GM12878 (cell line): Measurements from ENCODE around the gene PAQR8. TPM values are rescaled to one million over a fixed set of nuclear protein-coding genes. Genes with fewer than 3 reads are reported as not detected.

Experiments
- ATAC-seq: fragments of 200-7000 bp; cut with Tn5 transposase; 3 replicates; pipeline ENCODE4 v1.9.1; 2020; ENCODE audit warnings: mild to moderate bottlenecking, moderate library complexity
- BruUV-seq: library from RNA; stranded (reverse); fragments of 400-500 nt; replicated peaks from 2 replicates; lab custom pipeline; 2021; lab: Mats Ljungman, UMichigan
- CTCF ChIA-PET: fragments of 300-600 bp; sonication (Branson Sonifier 250); formaldehyde crosslinking; extraction: SDS; loops from one replicate; lab custom pipeline; 2021; ENCODE audit warnings: inconsistent platforms; lab: Yijun Ruan, JAX
- POLR2A ChIA-PET: fragments of 350-600 bp; formaldehyde crosslinking; extraction: SDS; loops from one replicate; lab custom pipeline; 2021; ENCODE audit warnings: inconsistent platforms; lab: Charles Lee
- RAD21 ChIA-PET: fragments of 300-600 bp; sonication (Branson Sonifier 250); formaldehyde crosslinking; loops from one replicate; lab custom pipeline; 2023; ENCODE audit warnings: antibody characterized with exemption; ENCODE audit not compliant: unreplicated experiment; lab: Charles Lee
- SMC1A ChIA-PET: fragments of 300-600 bp; sonication (Branson Sonifier 250); formaldehyde crosslinking; loops from one replicate; lab custom pipeline; 2023; ENCODE audit not compliant: unreplicated experiment, uncharacterized antibody; lab: Charles Lee
- DNase-seq: peaks from one replicate; pipeline ENCODE4 v3.0.0-alpha.2; 2011; ENCODE audit warnings: low read depth, low spot score
- FAIRE-seq: peaks from 3 replicates; lab custom pipeline; 2011; peaks lifted over from hg19 to GRCh38; lab: Jason Lieb, UNC
- H2AFZ ChIP-seq: 2 replicates; pipeline ENCODE4 v1.6.0; 2011; ENCODE audit warnings: low read depth, low read length, control low read depth; ENCODE audit not compliant: control insufficient read depth
- H3K27ac ChIP-seq: 2 replicates; pipeline ENCODE4 v1.5.1; 2011; ENCODE audit warnings: control low read depth; ENCODE audit not compliant: control insufficient read depth, insufficient read depth
- H3K27me3 ChIP-seq, 2 experiments: replicated peaks in 1 of 2; 2 replicates each; pipeline versions ENCODE4 v1.6.0 to v1.6.1; 2011; ENCODE audit warnings: low read length in 1 of 2; ENCODE audit not compliant: control insufficient read depth in 2 of 2, insufficient read depth in 2 of 2
- H3K36me3 ChIP-seq, 2 experiments: 2 replicates each; pipeline ENCODE4 v1.5.1; 2011; ENCODE audit warnings: low read length in 1 of 2; ENCODE audit not compliant: control insufficient read depth in 2 of 2, insufficient read depth in 2 of 2
- H3K4me1 ChIP-seq: 2 replicates; pipeline ENCODE4 v1.6.1; 2011; ENCODE audit warnings: mild to moderate bottlenecking, low read length, moderate library complexity, mixed read lengths; ENCODE audit not compliant: control insufficient read depth, insufficient read depth
- H3K4me2 ChIP-seq: 2 replicates; pipeline ENCODE4 v1.6.0; 2011; ENCODE audit warnings: control low read depth; ENCODE audit not compliant: control insufficient read depth, insufficient read depth
- H3K4me3 ChIP-seq: fragments of 200-600 bp; sonication (generic); 2 replicates; pipeline ENCODE4 v1.5.1; 2016
- H3K79me2 ChIP-seq: 2 replicates; pipeline ENCODE4 v1.6.0; 2011; ENCODE audit warnings: low read length; ENCODE audit not compliant: control insufficient read depth, insufficient read depth
- H3K9ac ChIP-seq: 2 replicates; pipeline ENCODE4 v1.8.0; 2011; ENCODE audit warnings: low read length, control low read depth, mixed read lengths; ENCODE audit not compliant: control insufficient read depth, insufficient read depth
- H3K9me3 ChIP-seq: replicated peaks from 3 replicates; pipeline ENCODE4 v1.5.1; 2011; ENCODE audit warnings: mild to moderate bottlenecking, low read length; ENCODE audit not compliant: control insufficient read depth, insufficient read depth
- H4K20me1 ChIP-seq: 2 replicates; pipeline ENCODE4 v1.6.0; 2011; ENCODE audit not compliant: control insufficient read depth, insufficient read depth
- IKZF2 ChIP-seq, 2 experiments: fragments of 450-650 bp; IDR thresholded peaks; 2 replicates each; pipeline ENCODE4 v1.6.1; 2017; ENCODE audit warnings: mild to moderate bottlenecking in 2 of 2, moderate library complexity in 2 of 2
- MAX ChIP-seq: IDR thresholded peaks from 2 replicates; pipeline ENCODE4 v1.6.1; 2012; ENCODE audit warnings: low read depth, low read length, improper control_type of control experiment
- ZNF384 ChIP-seq: IDR thresholded peaks from 2 replicates; pipeline ENCODE4 v1.6.1; 2012; ENCODE audit warnings: low read depth, mild to moderate bottlenecking, low read length, improper control_type of control experiment, borderline replicate concordance
- WGBS: methylation state at CpG from one replicate; pipeline ENCODE4 v1.1.6; 2016; ENCODE audit warnings: low lambda C conversion rate; ENCODE audit not compliant: insufficient replicate concordance, insufficient coverage; ENCODE audit errors: missing lambda C conversion rate; 5-methylcytosine and 5-hydroxymethylcytosine counted together
- in situ Hi-C: fragments of 300-500 bp; cut with MboI; formaldehyde crosslinking; loops from 9 replicates; pipeline ENCODE4 v1.14.3; 2018; ENCODE audit warnings: mixed read lengths
- intact Hi-C: fragments of 100-400 bp; cut with micrococcal nuclease; formaldehyde crosslinking; loops from one replicate; pipeline ENCODE4 v1.14.2; 2022; ENCODE audit not compliant: unreplicated experiment
- polyA plus RNA-seq, 11 experiments: library from polyadenylated mRNA; depleted of rRNA in 4 of 11; unstranded in 6 of 11; stranded (reverse) in 5 of 11; fragments of >200 nt; fragmentation: Nextera tagmentation in 4 of 11; fragmentation: Illumina TruSeq in 1 of 11; extraction: Ambion mirVana in 4 of 11; extraction: Trizol in 1 of 11; gene quantifications; 1 replicate in 1 of 11; 2 replicates in 10 of 11; pipeline versions ENCODE4 v1.2.1 to v1.2.3, GENCODE V29; 2011 to 2016; ENCODE audit warnings: inconsistent platforms in 2 of 11, missing spikeins in 2 of 11, low read depth in 1 of 11
- total RNA-seq, 4 experiments: library from RNA; depleted of rRNA in 3 of 4; stranded (reverse); fragments of >200 nt in 3 of 4; fragmentation: Illumina TruSeq in 1 of 4; extraction: Trizol in 1 of 4; gene quantifications; 2 replicates each; pipeline versions ENCODE4 v1.2.1 to v1.2.3, GENCODE V29; 2013 to 2021

The PAQR8 gene
- total and polyA plus RNA-seq, 10 of the 15 experiments (the other 5 are each of a cell fraction or from before 2014, with no cell fraction given) = 3.9 to 22.4 (median 14.6) TPM

- ATAC-seq = peak; percentile 1; the same call in 1 of the 3 replicates
- H3K79me2 ChIP-seq = no peaks in the 10 kb centered on the region; the same call in 1 of the 2 replicates
- ChIA-PET SMC1A (interaction anchor here (0.6 to 13.5 kb wide), 25 partner anchors 12 to 295 kb away, joined by 3 to 249 read pairs (median 4); partner anchors contain the start of gene MCM3), POLR2A (interaction anchor here (1.9 to 3.8 kb wide), 5 partner anchors 72 to 244 kb away, joined by 6 to 35 read pairs (median 7); partner anchors contain the start of gene MCM3), RAD21 (interaction anchor here (1.1 to 8.0 kb wide), 4 partner anchors 12 to 244 kb away, joined by 3 to 124 read pairs (median 16); partner anchors contain the start of gene MCM3), CTCF (interaction anchor here (0.9 to 11.2 kb wide), 16 partner anchors 10 to 303 kb away, joined by 3 to 118 read pairs (median 4); partner anchors contain the start of gene MCM3)
- no peak for TF ChIP-seq ZNF384
- TF ChIP-seq MAX = 0 out of 2 replicates have a peak, but pooled peaks have one; percentile 1
- TF ChIP-seq IKZF2 (IDR thresholded peaks at IDR 0.05) = 0 out of 4 replicates have a peak, but pooled peaks have one; percentile 27 to 30
- no peak for DNase-seq
- in situ Hi-C loops (no loop called here), intact Hi-C loops (loop anchor here (1.0 to 10.0 kb wide), 4 partner anchors 77 to 574 kb away; partner anchors contain the start of genes GSTA4 and TRAM2)
- H3K9me3 ChIP-seq = no peaks in the 10 kb centered on the region
- H3K27me3 ChIP-seq = no peaks in the 10 kb centered on the region
- FAIRE-seq = no peak
- peak overlapping the region; percentile 90 for H3K4me2 ChIP-seq
- WGBS = 24% methylated on average over 21 of the region's 21 CpGs
- peak overlapping the region; percentile 83 for H3K4me3 ChIP-seq
- H3K36me3 ChIP-seq = no peaks in the 10 kb centered on the region
- H4K20me1 ChIP-seq = no peaks in the 10 kb centered on the region
- peak overlapping the region; percentile 61 for H2AFZ ChIP-seq
- H3K27ac ChIP-seq = no peak overlapping the region
- TSS peak; percentile 73 for BruUV-seq
- peak overlapping the region; percentile 58 for H3K9ac ChIP-seq
- peaks cover 11% of the 10 kb centered on the region for H3K4me1 ChIP-seq
Measured at GRCh38 chr6:52420668-52421358, 58.9 kb downstream of the PAQR8 start.
